Stimulated activated effector memory CD8-positive, alpha-beta T cell treated with anti-CD3 and anti-CD28 coated beads, Interleukin-12 subunit alpha, Interleukin-12 subunit beta, amount 100 ng/mL, for 72 hours (primary cell): ENCODE results near the gene LPAR6.

Experiments
- ATAC-seq: fragments of 150-1000 bp; cut with Tn5 transposase; 2 replicates; pipeline ENCODE4 v1.10.0; 2021
- DNase-seq, 2 donors: peaks; one replicate each; pipeline ENCODE4 v3.0.0; 2021 to 2022; ENCODE audit warnings: low spot score in 2 of 2
- H3K27ac Mint-ChIP-seq: one replicate; pipeline ENCODE4 v1.8.0; 2022; ENCODE audit warnings: mild to moderate bottlenecking, mixed read lengths
- H3K36me3 Mint-ChIP-seq: one replicate; pipeline ENCODE4 v1.8.0; 2022; ENCODE audit warnings: mild to moderate bottlenecking, mixed read lengths
- H3K4me1 Mint-ChIP-seq: one replicate; pipeline ENCODE4 v1.8.0; 2022; ENCODE audit warnings: mixed read lengths
- H3K4me3 Mint-ChIP-seq: one replicate; pipeline ENCODE4 v1.8.0; 2022; ENCODE audit warnings: mild to moderate bottlenecking, mixed read lengths
- H3K9me3 Mint-ChIP-seq: one replicate; pipeline ENCODE4 v1.8.0; 2022; ENCODE audit warnings: mixed read lengths

LPAR6 gene

DNA sequence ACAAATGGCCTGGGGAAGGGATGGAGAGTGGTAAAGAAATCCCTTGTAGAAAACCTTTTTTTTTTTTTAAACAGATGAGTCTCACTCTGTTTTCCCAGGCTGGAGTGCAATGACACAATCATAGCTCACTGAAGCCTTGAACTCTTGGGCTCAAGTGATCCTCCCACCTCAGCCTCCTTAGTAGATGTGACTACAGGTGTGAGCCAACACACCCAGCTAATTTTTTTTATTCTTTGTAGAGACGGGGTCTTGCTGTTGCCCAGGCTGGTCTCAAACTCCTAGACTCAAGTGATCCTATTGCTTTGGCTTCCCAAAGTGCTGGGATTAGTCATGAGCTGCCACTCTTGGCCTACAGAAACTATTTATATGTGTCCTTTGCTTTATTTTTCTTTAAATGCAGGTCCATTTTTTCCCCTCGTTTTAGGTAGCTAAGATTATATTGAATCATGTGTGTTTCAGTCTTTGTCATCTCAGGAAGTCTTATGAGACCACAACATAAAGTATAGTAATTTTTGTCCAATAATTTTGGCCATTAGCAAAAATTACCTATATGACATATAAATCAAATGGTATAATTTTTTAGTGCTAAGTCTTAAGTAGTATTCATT lies 10.5 kb downstream of the LPAR6 start:
- Mint-ChIP-seq H3K27ac (peak overlapping the region; percentile 2), H3K9me3 (no peaks in the 10 kb centered on the region), H3K4me3 (peak overlapping the region; percentile 28), H3K4me1 (peaks cover 65% of the 10 kb centered on the region), H3K36me3 (peaks cover 6% of the 10 kb centered on the region)
- peak in 1 of 2 donors; percentile 62 for DNase-seq
- ATAC-seq = peak; percentile 58

DNA sequence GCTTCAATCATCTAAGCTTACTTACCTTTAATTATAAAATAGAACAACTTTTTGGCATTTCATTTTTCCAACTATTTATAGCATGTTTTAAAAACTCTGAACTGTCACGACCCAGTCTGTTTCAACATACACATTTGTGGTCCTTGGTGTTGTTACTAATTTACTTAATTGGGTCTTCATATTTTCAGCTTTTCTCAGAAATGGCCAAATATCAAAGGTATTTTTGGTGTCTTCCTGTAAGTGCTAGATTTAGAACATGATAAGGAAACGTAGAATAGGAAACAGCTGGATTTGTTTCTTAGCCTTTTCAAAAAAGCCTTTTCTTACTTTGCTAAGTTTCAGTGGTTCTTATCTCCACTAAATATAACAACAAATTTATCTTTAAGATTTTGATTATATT lies 11.4 kb downstream of the LPAR6 start:
- H3K36me3 Mint-ChIP-seq = peaks cover 6% of the 10 kb centered on the region
- H3K27ac Mint-ChIP-seq = peak overlapping the region; percentile 72
- ATAC-seq (no peak), DNase-seq (no peak)
- no peaks in the 10 kb centered on the region for H3K9me3 Mint-ChIP-seq
- peaks cover 57% of the 10 kb centered on the region for H3K4me1 Mint-ChIP-seq
- H3K4me3 Mint-ChIP-seq = peak overlapping the region; percentile 18

DNA sequence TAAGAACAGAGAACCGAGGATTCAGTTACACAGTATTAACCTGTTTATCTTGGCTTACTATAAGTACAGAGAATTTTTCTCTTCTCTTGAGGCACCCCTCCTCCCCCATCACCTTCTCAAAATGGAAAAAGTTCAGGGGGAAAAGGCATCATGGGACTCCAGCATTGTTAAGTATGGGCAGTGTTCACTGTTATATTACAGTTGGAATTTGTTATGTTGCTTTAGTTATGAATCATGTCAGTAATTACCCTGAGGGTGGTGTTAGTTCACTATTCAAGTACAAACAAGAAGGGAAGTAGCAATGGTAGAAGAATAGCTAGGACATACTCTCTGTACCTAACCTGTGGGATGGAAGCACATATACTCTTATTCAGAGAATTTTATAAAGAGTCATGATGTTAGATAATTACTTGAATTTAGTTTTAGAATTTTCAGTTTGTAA lies 12.0 kb downstream of the LPAR6 start:
- peak; percentile 45 for ATAC-seq
- H3K36me3 Mint-ChIP-seq = peaks cover 6% of the 10 kb centered on the region
- H3K4me3 Mint-ChIP-seq = peak overlapping the region; percentile 18
- DNase-seq = no peak
- peaks cover 51% of the 10 kb centered on the region for H3K4me1 Mint-ChIP-seq
- no peaks in the 10 kb centered on the region for H3K9me3 Mint-ChIP-seq
- H3K27ac Mint-ChIP-seq = peak overlapping the region; percentile 72

DNA sequence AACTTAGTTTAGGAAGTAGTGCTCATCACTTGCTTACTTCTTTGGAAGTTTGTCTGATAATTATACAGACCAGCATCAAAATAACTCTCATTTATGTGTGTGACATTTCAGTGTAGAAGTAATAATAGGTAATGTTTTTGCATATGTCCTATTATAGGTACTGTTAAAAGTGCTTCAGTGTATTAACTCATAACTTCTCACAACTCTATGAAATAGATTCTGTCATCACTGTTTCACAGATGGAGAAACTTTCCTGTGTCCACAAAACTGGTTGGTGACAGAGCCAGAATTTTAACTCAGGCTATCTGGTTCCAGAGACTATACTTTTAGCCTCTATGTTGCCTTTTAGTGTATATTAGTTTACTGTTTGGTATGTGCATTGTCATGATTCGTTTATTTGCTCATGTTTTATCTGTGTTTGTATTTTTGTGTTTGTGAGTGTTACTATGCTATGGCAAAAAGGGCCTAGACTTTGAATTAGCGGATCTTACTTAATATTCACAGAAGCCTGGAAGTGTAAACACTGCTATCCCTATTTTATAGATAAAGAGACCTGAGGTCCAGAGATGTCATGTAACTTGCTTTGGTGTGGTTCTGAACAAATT lies 12.7 kb downstream of the LPAR6 start:
- peaks cover 45% of the 10 kb centered on the region for H3K4me1 Mint-ChIP-seq
- peak overlapping the region; percentile 72 for H3K27ac Mint-ChIP-seq
- no peak overlapping the region for H3K4me3 Mint-ChIP-seq
- DNase-seq = no peak
- no peak for ATAC-seq
- H3K36me3 Mint-ChIP-seq = peaks cover 6% of the 10 kb centered on the region
- no peaks in the 10 kb centered on the region for H3K9me3 Mint-ChIP-seq

DNA sequence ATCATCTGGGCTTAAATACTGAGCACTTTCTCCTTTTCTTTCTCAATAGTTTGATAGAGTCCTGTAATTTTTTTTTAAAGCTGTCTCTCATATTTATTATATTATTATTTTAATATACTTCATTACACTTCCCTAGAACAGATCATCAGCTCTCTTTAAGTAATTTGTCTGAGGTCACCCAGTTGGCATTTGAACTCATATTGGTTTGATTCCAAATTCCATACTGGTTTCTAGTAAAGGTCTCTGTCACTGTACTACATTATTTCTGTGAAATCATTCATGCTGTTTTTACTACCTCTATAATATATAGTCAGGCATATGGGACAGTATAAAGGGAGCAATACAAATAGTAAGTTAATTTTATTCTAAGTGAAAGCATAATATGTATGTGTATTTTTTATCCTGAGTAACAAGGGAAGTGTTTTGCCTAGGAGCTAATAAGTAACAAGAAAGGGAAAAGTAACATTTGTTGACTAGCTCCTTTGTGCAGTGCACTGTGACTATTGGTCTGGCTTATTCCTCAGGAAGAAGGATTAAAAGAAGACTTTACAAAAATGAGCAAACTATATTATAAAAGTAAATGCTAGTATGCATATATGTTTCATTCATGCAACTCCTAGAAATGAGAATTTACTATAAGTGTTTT lies 14.3 kb downstream of the LPAR6 start:
- Mint-ChIP-seq H3K4me1 (peaks cover 37% of the 10 kb centered on the region), H3K36me3 (peaks cover 6% of the 10 kb centered on the region), H3K4me3 (no peak overlapping the region), H3K9me3 (no peaks in the 10 kb centered on the region), H3K27ac (no peak overlapping the region)
- DNase-seq (no peak), ATAC-seq (no peak)

DNA sequence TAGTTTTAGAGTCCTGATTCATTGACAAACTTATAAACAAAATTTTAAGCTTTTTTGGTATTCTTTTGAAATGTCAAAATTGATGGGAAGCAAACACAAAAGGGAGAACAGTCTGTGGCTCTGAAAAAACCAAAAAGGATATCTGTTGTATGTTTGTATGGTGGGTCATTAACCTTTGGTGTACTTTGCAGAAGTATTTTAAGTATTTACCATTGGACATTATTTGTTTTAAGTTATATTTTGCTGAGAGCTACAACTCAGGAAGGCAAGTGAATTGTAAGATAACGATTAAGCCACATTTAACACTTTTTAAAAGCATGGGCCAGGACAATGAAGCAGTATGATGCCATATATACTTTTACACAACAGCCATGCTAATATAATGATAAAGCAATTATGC lies 15.2 kb downstream of the LPAR6 start:
- DNase-seq (no peak), ATAC-seq (no peak)
- H3K9me3 Mint-ChIP-seq = peaks cover 3% of the 10 kb centered on the region
- H3K36me3 Mint-ChIP-seq = peaks cover 13% of the 10 kb centered on the region
- no peak overlapping the region for H3K27ac Mint-ChIP-seq
- peaks cover 30% of the 10 kb centered on the region for H3K4me1 Mint-ChIP-seq
- H3K4me3 Mint-ChIP-seq = no peak overlapping the region

DNA sequence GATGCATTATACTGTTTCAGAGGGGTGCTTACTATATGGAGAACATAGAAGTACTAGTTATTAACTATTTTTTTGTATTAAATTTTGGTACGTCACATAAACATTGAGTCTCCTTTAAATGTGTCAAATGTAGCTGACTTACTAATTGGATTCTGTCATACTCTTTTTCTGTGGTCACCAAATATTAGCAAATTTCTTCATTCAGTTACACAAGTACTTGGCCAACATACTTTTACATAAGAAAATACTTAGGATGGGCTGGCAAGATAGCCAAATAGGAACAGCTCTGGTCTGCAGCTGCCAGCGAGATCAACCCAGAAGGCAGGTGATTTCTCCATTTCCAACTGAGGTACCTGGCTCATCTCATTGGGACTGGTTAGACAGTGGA lies 19.2 kb downstream of the LPAR6 start:
- peaks cover 29% of the 10 kb centered on the region for H3K36me3 Mint-ChIP-seq
- no peak overlapping the region for H3K4me3 Mint-ChIP-seq
- peaks cover 16% of the 10 kb centered on the region for H3K4me1 Mint-ChIP-seq
- peaks cover 8% of the 10 kb centered on the region for H3K9me3 Mint-ChIP-seq
- H3K27ac Mint-ChIP-seq = no peak overlapping the region
- ATAC-seq (no peak), DNase-seq (no peak)

DNA sequence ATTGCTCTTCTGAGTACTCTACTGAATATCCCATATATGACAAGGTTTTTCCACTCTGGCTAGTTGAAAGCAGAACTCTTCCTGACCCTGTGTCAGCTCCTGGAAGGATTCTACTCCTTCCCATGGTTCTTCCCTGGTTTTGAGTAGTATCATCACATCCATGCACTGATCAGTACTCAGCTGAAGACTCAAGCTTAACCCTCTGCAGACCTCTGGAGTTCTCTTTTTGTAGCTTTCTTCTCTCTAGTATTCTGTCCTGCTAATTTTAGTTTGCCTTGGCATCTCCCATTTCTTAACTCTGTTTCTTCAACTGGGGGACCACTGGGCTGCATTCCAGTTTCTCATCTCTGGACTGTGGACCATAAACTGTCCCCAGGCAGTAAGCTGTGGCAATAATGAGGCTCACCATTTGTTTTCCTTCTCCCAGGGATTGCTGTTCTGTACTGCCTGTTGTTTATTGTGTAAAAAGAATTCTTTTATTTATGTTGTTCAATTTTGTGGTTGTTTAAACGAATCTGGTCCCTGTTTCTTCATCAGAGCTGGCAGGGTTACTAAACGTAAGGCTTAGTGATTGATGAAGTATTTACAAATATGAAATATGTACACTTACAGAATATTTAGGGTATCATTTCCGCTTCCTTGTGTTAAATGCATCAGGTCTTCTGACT lies 19.7 kb downstream of the LPAR6 start:
- Mint-ChIP-seq H3K9me3 (peaks cover 8% of the 10 kb centered on the region), H3K36me3 (peaks cover 29% of the 10 kb centered on the region), H3K4me3 (no peak overlapping the region), H3K27ac (no peak overlapping the region), H3K4me1 (peaks cover 11% of the 10 kb centered on the region)
- no peak for DNase-seq
- ATAC-seq = no peak

DNA sequence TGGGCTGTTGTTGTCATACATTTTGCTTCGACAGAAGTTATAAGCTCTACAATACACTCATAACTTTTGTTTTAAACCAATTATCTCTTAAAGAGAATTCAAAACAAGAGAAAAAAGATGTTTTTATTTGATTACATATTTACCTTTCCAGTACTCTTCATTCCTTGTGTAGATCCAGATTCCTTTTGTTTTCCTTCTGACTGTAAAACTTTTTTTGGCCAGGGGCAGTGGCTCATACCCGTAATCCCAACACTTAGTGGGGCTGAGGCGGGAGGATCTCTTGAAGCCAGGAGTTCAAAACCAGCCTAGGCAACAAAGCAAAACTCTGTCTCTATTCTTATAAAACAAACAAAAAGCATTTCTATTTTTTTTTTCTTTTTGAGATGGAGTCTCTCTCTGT lies 21.7 kb downstream of the LPAR6 start:
- H3K27ac Mint-ChIP-seq = no peak overlapping the region
- no peak for DNase-seq
- peaks cover 8% of the 10 kb centered on the region for H3K9me3 Mint-ChIP-seq
- peaks cover 29% of the 10 kb centered on the region for H3K36me3 Mint-ChIP-seq
- peaks cover 9% of the 10 kb centered on the region for H3K4me1 Mint-ChIP-seq
- no peak for ATAC-seq
- no peak overlapping the region for H3K4me3 Mint-ChIP-seq

DNA sequence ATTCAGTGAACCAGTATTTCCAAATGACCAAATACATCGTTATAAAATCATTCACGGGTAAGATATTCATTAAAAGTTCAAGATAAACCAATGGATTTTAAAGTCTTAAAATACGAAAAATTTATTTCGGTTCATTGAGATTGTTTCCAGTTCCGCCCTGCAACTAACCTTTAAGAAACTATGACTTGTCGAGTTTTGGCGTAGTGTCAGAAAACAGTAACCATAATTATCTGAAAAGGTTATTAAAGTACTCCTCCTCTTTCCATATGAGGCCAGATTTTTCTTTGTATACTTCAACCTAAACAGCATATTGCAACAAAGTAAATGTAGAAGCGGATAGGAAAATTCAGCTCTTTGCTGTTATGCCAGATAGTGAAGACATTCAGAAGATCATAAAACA lies 26.1 kb downstream of the LPAR6 start:
- Mint-ChIP-seq H3K36me3 (peaks cover 37% of the 10 kb centered on the region), H3K9me3 (no peaks in the 10 kb centered on the region), H3K4me1 (peaks cover 15% of the 10 kb centered on the region), H3K4me3 (no peak overlapping the region), H3K27ac (no peak overlapping the region)
- ATAC-seq (no peak), DNase-seq (no peak)

DNA sequence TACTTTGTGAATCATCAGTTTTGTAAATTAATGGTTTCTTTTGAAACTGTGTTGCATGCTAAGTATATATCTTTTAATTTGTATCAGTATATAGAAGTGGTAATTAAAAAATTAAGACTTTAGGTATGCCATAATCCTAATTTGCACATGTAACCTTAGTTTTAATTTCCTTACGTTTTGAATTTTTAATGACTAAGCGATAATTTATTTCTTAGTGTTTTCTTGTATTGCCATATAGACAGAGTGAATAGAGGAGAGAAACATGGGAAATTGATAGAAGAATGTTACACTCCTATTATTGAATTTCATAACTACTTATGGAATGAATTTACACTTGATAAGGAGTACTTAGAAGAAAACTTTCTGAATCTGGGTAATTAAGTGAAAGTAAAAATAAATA lies 29.5 kb downstream of the LPAR6 start:
- DNase-seq (no peak), ATAC-seq (no peak)
- Mint-ChIP-seq H3K36me3 (peaks cover 56% of the 10 kb centered on the region), H3K9me3 (no peaks in the 10 kb centered on the region), H3K4me3 (no peak overlapping the region), H3K27ac (no peak overlapping the region), H3K4me1 (peaks cover 6% of the 10 kb centered on the region)

DNA sequence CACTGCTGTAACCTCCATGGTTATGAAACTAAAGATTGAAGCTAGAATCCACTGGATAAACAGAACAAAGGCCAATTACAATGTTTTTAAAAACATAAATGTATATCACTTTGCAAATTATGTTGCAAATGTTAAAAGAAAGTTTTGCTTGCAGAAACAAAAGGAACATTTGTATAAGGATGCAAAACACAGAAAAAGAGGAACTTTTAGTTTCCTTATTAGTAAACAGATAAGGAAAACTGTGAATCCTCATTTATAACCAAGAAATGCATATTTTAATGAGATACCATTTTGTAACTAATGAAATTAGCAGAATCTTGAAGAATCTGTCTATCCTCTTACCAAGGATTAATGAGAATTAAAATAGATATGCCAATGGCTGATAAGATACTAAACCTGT lies 32.3 kb downstream of the LPAR6 start:
- Mint-ChIP-seq H3K4me3 (no peak overlapping the region), H3K9me3 (no peaks in the 10 kb centered on the region), H3K36me3 (peaks cover 67% of the 10 kb centered on the region), H3K27ac (no peak overlapping the region), H3K4me1 (peaks cover 6% of the 10 kb centered on the region)
- DNase-seq = no peak
- ATAC-seq = no peak

DNA sequence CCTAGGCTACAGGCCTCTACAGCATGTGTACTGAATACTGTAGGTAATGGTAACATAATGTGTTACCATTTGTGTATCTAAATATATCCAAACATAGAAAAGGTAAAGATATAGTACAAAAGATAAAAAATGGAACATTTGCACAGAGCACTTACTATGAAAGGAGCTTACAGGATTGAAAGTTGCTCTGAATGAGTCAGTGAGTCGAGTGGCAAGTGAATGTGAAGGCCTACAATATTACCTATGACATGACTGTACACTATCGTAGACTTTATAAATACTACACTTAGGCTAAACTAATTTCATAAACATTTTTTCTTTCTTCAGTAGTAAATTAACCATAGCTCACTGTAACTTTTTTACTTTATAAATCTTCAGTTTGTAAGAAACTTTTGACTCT lies 35.1 kb downstream of the LPAR6 start:
- no peaks in the 10 kb centered on the region for H3K4me1 Mint-ChIP-seq
- peaks cover 3% of the 10 kb centered on the region for H3K9me3 Mint-ChIP-seq
- H3K4me3 Mint-ChIP-seq = no peak overlapping the region
- DNase-seq = no peak
- peak; percentile 65 for ATAC-seq
- H3K27ac Mint-ChIP-seq = no peak overlapping the region
- H3K36me3 Mint-ChIP-seq = peaks cover 73% of the 10 kb centered on the region

DNA sequence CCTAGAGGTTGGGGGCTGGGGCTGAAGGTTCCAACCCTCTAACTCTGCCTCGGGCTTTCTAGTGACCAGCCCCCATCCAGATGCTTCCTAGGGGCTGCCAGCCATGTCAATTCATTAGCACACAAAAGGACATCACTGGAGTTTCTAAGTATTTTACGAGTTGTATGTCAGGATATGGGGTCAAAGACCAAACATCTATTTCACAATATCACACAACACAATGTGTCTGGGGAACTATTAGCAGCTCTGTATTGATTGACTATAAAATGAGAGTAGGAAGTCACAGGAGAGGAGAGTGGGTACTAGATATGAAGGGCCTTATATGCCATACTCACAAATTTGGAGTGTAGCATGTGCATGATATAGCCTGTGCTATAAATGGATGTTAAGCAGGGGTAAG lies 42.1 kb downstream of the LPAR6 start:
- ATAC-seq = no peak
- DNase-seq = no peak
- no peak overlapping the region for H3K27ac Mint-ChIP-seq

DNA sequence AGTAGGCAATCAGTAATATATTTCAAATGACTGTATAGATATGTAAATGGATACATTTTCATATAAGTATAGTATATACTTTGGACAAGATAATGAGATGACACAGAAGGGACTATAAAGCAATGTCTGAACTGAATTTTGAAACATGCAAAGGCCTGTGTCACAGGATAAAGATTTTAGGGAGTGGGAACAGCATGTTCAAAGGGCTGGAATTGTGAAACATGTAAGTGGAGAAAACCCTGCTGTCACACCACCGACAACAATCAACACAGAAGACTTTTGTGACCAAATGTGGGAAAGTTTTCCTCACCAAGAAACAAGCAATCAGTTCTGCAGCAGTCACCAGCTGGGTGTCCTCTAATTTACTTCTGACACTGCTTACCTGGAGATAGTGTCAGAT lies 42.9 kb downstream of the LPAR6 start:
- no peak for DNase-seq
- no peak overlapping the region for H3K4me3 Mint-ChIP-seq
- no peak overlapping the region for H3K27ac Mint-ChIP-seq
- ATAC-seq = no peak
- peaks cover 3% of the 10 kb centered on the region for H3K9me3 Mint-ChIP-seq
- peaks cover 23% of the 10 kb centered on the region for H3K36me3 Mint-ChIP-seq
- no peaks in the 10 kb centered on the region for H3K4me1 Mint-ChIP-seq

More for the DNA sequence above, 42.1 kb downstream of the LPAR6 start:
- H3K36me3 Mint-ChIP-seq = peaks cover 21% of the 10 kb centered on the region
- no peaks in the 10 kb centered on the region for H3K4me1 Mint-ChIP-seq
- H3K9me3 Mint-ChIP-seq = peaks cover 3% of the 10 kb centered on the region
- no peak overlapping the region for H3K4me3 Mint-ChIP-seq
